Epithelial cell of esophagus (primary cell): ENCODE measurements around the gene CLIC6.

Source experiments
- DNase-seq: peaks from one replicate; pipeline ENCODE4 v3.0.0; 2010; ENCODE audit warnings: low read depth
- H3K4me3 ChIP-seq: 2 replicates; pipeline ENCODE4 v1.5.1; 2011; ENCODE audit warnings: mild to moderate bottlenecking, low read length, control low read depth
- TF ChIP-seq, protein P1 (sequence below): IDR thresholded peaks from 2 replicates; pipeline ENCODE4 v1.5.1; 2011; ENCODE audit warnings: low read depth, mild to moderate bottlenecking, low read length, control low read depth, inconsistent platforms; ENCODE audit not compliant: insufficient read depth; ENCODE audit errors: missing control alignments

Gene CLIC6

GRCh38 chr21:34668803-34669148, at the start of gene CLIC6:
Gene CLIC6 (plus strand): TSS chr21:34668994. CDS start chr21:34669389, 395 bp downstream.
- no peak within 1 kb of the TSS for H3K4me3 ChIP-seq
- DNase-seq: no peak
- TF ChIP-seq, protein P1, sequence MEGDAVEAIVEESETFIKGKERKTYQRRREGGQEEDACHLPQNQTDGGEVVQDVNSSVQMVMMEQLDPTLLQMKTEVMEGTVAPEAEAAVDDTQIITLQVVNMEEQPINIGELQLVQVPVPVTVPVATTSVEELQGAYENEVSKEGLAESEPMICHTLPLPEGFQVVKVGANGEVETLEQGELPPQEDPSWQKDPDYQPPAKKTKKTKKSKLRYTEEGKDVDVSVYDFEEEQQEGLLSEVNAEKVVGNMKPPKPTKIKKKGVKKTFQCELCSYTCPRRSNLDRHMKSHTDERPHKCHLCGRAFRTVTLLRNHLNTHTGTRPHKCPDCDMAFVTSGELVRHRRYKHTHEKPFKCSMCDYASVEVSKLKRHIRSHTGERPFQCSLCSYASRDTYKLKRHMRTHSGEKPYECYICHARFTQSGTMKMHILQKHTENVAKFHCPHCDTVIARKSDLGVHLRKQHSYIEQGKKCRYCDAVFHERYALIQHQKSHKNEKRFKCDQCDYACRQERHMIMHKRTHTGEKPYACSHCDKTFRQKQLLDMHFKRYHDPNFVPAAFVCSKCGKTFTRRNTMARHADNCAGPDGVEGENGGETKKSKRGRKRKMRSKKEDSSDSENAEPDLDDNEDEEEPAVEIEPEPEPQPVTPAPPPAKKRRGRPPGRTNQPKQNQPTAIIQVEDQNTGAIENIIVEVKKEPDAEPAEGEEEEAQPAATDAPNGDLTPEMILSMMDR: no peak

DNA sequence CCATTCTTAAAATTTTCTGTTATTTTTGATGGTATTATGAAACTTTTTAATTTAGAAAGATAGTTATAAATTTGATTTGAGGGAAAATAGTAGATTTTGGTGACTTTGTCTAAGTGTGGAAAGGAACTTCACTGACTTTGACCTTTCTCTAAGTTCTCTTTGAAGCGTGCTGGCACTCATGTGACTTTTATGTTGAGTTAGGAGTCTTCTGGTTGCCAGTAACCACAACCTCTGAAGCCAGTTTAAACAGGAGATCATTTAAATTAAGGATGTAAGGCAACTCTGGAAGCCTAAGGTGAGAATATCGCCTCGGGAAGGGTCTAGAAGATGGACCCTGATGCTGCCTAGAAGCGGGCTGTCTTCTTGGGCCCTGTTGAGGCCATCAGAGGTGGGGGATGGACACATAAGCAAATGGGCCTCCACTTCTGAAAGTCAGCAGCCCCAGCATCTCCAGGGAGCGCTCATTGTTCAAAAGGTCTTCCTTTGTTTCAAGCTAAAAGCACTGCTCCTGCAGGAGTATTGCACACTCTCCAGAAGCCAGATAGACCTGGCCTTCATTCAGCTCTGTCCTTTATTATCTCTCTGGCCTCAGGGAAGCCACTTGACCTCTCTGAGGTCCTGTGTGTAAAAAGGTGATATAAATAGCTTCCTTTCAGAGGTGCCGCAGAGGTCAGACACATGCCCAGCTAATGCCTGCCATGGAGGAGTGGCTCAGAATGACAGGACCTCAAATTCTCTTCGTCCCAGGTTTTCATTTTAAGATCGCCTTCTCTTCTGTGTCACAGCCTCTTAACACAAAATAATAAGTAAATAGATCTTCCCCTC, 48.7 kb upstream of the CLIC6 start:
- no peak overlapping the region for H3K4me3 ChIP-seq
- no peak for DNase-seq
- TF ChIP-seq, protein P1: no peak

DNA sequence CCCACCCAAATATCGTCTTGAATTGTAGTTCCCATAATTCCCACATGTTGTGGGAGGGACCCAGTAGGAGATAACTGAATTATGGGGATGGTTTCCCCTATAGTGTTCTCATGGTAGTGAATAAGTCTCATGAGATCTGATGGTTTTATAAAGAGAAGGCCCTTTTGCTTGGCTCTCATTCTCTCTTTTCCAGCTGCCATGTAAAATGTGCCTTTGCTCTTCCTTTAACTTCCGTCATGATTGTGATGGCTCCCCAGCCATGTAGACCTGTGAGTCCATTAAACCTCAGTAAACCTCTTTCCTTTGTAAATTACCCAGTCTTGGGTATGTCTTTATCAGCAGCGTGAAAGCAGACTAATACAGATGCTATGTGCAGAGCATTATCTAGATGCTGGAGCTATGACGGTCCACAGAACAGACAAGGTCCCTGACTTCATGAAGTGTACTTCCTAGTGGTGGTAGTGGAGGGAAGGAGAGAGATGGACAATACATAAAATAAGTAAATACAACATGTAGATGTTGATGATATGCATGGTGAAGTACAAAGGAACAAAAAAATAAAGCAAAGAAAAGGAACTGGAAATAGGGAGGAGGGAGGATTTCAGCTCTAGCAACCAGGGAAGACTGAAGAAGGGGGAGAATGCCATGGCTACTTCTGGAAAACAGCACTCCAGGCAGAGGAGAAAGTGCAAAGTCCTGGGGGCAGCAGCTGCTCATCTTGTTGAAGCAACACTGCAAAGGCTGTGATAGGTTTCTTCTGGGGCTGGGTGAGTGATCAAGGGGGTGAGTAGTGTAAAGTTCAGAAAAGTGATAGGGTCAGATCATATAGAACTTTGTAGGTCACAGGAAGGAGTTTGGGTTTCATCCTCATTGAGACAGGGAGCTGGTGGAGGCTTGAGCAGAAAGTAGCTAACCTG, 47.1 kb upstream of the CLIC6 start:
- DNase-seq: no peak
- no peak overlapping the region for H3K4me3 ChIP-seq
- TF ChIP-seq, protein P1: no peak

- TF ChIP-seq, protein P1: no peak
- DNase-seq: no peak
- H3K4me3 ChIP-seq: no peak overlapping the region
These were observed 45.3 kb upstream of the CLIC6 start for GRCh38 chr21:34623516-34623915.

DNA sequence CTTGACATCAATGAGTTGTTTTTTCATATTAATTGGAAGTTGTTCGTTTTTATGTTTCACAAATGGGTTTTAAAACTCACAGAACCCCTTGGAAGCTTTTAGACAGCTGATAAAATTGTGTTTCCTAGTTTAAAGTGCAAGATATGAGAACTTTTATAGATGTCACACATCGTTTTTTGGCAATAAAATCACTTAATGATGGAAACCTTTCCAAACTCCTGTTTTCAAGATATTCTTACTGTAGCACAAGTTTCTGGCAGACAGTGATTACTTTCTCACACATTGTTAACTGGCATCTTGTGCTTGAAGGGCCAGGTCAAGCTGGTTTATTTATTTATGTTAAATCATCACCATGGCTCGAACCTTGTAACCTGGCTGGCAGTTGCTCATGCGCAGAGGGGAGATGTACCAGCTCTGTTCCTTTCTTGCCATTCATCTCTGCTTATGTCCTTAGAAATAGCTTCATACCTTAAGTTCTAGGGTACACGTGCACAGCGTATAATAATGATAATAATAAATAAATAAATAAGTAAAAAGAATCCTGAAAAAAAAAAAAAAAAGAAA, 43.7 kb upstream of the CLIC6 start:
- DNase-seq: no peak
- H3K4me3 ChIP-seq: no peak overlapping the region
- TF ChIP-seq, protein P1: no peak

GRCh38 chr21:34626131-34626530, 42.7 kb upstream of the CLIC6 start:
- no peak for DNase-seq
- TF ChIP-seq, protein P1: no peak
- H3K4me3 ChIP-seq: no peak overlapping the region
